GOT3 (cell line): ENCODE measurements around the gene SLC19A1.
A peak's percentile ranks its signal among the peaks of the same experiment; 100 is the strongest.

Source experiments
- DNase-seq: peaks from one replicate; lab custom pipeline; 2025; ENCODE audit warnings: mixed read lengths; lab: John Stamatoyannopoulos, UW

Gene SLC19A1

GRCh38 chr21:45558044-45558721 lies 15.9 kb upstream of the SLC19A1 start:
- DNase-seq = no peak

- no peak for DNase-seq
Observed at GRCh38 chr21:45557616-45558043, 15.4 kb upstream of the SLC19A1 start.

- DNase-seq = no peak
Observed at GRCh38 chr21:45556645-45557615, 14.7 kb upstream of the SLC19A1 start.

GRCh38 chr21:45556302-45556644 lies 14.0 kb upstream of the SLC19A1 start:
- no peak for DNase-seq

GRCh38 chr21:45555557-45556301 lies 13.5 kb upstream of the SLC19A1 start:
- no peak for DNase-seq

GRCh38 chr21:45555251-45555556 lies 13.0 kb upstream of the SLC19A1 start:
- no peak for DNase-seq

- DNase-seq = peak; percentile 51
Observed at GRCh38 chr21:45554477-45555175, 12.4 kb upstream of the SLC19A1 start.

GRCh38 chr21:45552696-45553391 lies 10.6 kb upstream of the SLC19A1 start:
- no peak for DNase-seq

- DNase-seq = no peak
Observed at GRCh38 chr21:45551783-45552695, 9.8 kb upstream of the SLC19A1 start.

GRCh38 chr21:45551316-45551715 lies 9.1 kb upstream of the SLC19A1 start:
- no peak for DNase-seq

GRCh38 chr21:45550522-45551210 lies 8.4 kb upstream of the SLC19A1 start:
- no peak for DNase-seq

- DNase-seq = no peak
Observed at GRCh38 chr21:45549626-45550463, 7.6 kb upstream of the SLC19A1 start.

GRCh38 chr21:45548711-45549491 lies 6.7 kb upstream of the SLC19A1 start:
- no peak for DNase-seq

GRCh38 chr21:45547545-45547900 lies 5.3 kb upstream of the SLC19A1 start:
- DNase-seq = no peak

GRCh38 chr21:45546636-45547544 lies 4.7 kb upstream of the SLC19A1 start:
- DNase-seq = no peak

GRCh38 chr21:45545691-45546531 lies 3.7 kb upstream of the SLC19A1 start:
- no peak for DNase-seq
